GM12873 (cell line): ENCODE results near the gene COL5A1.

Experiments used
- TF ChIP-seq, protein P1 (sequence below): IDR thresholded peaks from 2 replicates; pipeline ENCODE4 v1.5.1; 2012; ENCODE audit warnings: low read depth, mild to moderate bottlenecking, moderate library complexity, low read length, control low read depth; ENCODE audit not compliant: insufficient read depth; ENCODE audit errors: missing control alignments

COL5A1 gene

DNA sequence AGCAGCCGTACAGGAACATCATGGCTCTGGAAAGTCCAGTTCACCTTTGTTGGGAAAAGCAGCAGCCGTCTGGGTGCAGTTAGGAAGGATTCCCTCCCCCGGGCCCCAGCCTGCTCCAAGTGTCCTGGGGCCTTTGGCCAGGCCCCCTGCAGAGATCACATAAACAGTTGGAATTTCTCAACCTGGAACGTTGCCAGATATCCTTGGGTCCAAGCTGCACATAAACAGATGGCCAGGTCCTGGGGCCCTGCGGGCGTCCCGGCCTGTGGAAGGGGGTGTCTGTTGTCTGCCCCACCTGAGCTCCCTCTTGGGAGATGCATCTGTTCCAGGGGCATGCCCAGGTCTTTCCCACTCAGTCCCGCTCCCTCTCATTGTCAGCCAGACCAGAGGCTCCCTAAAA lies 92.7 kb downstream of the COL5A1 start:
- TF ChIP-seq, protein P1, sequence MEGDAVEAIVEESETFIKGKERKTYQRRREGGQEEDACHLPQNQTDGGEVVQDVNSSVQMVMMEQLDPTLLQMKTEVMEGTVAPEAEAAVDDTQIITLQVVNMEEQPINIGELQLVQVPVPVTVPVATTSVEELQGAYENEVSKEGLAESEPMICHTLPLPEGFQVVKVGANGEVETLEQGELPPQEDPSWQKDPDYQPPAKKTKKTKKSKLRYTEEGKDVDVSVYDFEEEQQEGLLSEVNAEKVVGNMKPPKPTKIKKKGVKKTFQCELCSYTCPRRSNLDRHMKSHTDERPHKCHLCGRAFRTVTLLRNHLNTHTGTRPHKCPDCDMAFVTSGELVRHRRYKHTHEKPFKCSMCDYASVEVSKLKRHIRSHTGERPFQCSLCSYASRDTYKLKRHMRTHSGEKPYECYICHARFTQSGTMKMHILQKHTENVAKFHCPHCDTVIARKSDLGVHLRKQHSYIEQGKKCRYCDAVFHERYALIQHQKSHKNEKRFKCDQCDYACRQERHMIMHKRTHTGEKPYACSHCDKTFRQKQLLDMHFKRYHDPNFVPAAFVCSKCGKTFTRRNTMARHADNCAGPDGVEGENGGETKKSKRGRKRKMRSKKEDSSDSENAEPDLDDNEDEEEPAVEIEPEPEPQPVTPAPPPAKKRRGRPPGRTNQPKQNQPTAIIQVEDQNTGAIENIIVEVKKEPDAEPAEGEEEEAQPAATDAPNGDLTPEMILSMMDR = no peak

DNA sequence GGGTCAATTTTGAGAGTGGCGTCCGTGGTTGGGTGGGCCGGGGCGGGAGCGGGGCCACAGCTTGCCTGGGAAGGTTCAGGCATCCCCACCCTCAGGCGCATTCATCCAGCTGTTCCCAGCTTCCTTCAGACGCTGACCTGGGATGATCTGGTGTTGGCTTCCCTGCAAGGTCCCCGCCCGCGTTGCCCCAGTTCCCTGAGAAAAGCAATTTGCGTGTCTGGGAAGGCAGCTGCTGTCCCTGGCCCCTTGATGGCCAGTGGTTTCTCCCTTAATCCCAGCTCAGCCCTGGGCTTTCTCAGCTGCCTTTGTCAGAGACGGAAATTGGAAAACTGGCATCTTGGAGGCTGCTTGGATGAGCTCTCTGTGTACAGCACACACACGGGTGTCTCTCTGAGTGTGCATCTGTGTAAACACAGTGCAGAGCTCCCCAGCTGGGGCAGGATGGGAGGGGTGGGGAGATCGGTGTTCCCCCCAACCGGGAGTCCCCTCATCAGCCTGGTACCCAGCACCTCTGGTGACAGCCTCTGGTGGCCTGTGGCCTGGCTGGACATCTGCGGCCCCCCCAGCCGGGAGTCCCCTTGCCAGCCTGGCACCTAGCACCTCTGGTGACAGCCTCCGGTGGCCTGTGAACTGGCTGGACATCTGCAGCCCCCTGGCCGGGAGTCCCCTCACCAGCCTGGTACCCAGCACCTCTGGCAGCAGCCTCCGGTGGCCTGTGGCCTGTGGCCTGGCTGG lies 94.0 kb downstream of the COL5A1 start:
- TF ChIP-seq, protein P1 = no peak

DNA sequence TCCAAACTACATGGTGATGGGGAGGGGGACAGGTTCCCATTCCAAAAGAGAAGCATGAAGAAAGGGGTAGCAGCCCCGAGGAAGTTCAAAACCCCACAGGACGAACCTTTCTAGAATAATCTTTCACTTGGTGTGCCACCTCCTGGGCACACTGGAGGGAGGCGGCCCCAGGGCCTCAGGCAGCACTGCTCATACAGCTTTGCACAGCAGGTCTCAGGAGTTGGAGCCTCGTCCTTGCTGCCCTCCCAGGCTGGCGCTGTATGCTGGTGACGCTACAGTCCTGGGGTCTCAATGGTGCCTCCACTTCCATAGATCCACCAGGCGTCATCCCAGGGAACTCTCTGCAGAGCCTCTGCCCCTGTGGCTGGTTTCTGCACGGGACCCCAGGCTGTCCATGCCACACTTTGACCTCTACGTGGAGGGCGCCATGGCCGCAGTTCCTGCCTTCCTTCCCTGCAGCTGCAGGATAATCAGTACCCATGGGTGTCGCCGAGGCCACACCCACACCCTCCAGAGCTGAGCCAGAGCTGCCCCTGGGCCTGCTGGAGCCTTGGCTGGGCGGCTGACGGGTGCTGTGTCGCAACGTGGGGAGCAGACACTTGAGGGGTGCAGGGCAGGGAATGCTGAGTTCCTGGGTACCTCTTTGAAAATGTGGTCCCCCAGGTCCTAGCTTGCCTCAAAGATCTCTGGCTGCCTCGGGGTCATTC lies 95.3 kb downstream of the COL5A1 start:
- TF ChIP-seq, protein P1 = no peak

DNA sequence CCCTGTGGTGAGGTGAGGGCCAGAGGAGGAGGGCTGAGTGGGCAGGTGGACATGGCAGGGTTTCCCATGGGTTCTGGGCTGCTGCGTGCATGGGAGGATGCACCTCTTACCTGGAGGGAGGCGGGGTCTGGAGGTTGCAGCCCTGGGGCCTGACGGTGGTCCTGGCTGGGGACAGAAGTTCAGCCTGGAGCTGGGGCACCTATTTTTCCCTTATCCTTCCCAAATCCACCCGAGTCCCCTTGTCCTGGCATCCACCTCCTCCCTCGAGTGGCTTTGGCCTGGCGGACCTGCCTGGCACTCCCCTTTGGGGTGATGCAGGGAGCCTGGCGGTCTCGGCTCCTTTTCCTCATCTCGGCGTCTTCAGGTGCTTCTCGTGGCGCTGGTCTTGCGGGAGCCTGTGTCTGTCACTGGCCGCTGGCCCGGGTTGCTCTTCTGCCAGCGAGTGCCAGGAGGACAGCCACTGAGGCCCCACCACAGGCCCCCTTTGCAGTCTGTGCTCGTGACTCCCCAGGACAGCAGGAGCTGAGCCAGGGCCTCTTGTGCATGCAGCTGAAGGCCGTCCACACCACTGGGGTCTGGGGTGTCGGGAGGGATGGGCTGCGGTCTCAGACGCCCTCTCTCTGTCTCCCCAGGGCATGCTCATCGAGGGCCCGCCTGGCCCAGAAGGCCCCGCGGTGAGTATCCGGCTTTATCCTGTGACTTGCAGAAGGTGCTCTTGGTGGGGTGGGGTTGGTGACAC lies 96.4 kb downstream of the COL5A1 start:
- TF ChIP-seq, protein P1 = no peak

DNA sequence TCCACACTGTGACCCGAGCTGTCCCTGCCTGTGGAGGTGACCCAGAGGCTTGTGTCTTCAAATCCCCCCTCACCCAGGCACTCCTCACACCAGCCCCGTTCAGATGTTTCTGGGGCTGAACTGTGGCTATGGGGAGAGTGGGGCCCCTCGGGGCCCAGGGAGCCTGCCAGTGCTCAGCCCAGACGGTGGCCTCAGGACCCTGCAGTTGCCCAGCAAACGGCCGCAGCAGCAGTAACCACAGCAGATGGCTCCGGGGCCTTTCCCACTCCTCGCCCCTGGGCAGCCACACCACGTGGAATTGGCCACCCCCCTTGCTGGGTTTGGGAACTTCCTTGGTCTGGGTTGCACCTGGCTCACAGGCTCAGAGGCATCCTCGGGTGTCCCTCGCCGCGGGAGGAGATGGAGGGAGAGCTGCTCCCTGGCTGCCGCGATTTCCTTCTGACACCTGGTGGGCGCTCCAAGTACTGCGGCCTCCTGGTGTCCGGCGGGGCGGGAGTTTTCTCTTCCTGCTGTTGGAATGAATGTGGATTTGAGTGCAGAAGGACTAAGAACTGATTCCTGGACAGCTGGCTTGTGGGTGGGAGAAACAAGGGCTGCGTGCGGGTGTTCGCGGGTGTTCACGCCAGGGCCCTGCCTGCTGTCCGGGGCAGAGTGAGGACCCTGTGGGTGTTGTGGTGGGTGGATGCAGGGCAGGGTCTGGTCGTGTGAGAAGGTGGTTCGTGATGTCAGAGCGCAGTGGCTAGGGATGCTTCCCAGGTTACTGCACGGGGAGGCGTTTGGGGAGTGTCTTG lies 97.5 kb downstream of the COL5A1 start:
- TF ChIP-seq, protein P1 = peak; percentile 66

DNA sequence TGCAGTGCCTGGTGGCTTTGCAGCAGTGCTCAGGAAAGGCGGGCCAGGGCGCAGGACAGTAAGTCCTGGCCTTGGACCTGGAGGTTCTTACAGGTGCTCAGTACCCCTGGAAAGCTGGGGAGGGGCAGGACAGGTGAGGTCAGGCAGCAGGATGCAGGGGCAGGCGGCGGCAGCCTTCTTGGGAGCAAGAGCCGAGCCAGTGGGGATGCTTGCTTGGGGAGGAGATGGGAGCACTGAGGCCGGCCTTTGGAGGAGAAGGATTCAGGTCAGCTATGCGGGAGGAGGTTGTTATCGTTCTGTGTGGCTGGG lies 98.0 kb downstream of the COL5A1 start:
- TF ChIP-seq, protein P1 = no peak

DNA sequence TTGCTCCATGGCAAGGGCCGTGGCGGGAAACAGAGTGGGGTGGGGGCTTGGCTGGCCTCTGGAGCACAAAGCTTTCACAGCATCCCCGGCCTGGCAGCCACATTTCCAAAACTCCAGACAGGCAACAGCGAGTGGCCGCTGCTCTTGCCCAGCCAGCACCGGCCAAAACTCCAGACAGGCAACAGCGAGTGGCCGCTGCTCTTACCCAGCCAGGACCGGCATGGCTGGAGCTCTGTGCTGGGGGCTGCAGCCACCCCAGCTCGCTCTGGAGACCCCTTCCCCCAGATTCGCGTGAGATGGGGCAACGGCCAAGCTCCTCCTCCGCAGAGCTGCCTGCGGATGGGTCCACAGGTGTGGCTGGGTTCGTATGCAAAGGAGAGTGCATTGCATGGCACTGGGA lies 98.5 kb downstream of the COL5A1 start:
- TF ChIP-seq, protein P1 = no peak
